K562 (cell line): Measurements from ENCODE around the gene RBM17. TPM values are rescaled to one million over a fixed set of nuclear protein-coding genes. Genes with fewer than 3 reads are reported as not detected.

Source experiments
- ESRRA ChIP-seq: fragments of 450-650 bp; IDR thresholded peaks from 2 replicates; pipeline ENCODE4 v1.6.1; 2014; ENCODE audit warnings: low read depth, mild to moderate bottlenecking, moderate library complexity, borderline replicate concordance
- ESRRB ChIP-seq: fragments of 250-450 bp; sonication (Bioruptor Pico); IDR thresholded peaks from 2 replicates; pipeline ENCODE4 v1.5.0; 2020; ENCODE audit warnings: mild to moderate bottlenecking, moderate library complexity, borderline replicate concordance
- GABPA ChIP-seq: fragments of 200-800 bp; sonication (Bioruptor generic); conservative IDR thresholded peaks from 2 replicates; pipeline ENCODE4 v1.6.1; 2016; ENCODE audit warnings: low read depth, missing genetic modification characterization, missing compliant biosample characterization
- HBP1 ChIP-seq: fragments of 450-650 bp; formaldehyde crosslinking; IDR thresholded peaks from 2 replicates; pipeline ENCODE4 v1.4.0; 2022; ENCODE audit warnings: missing genetic modification characterization
- HDAC1 ChIP-seq, 2 experiments: fragments of 450-650 bp; IDR thresholded peaks; 2 replicates each; pipeline ENCODE4 v1.6.1; 2016 to 2017; ENCODE audit warnings: inconsistent platforms in 1 of 2, mild to moderate bottlenecking in 1 of 2, moderate library complexity in 1 of 2
- HEY1 ChIP-seq: fragments of 250-450 bp; sonication (Bioruptor Pico); IDR thresholded peaks from 2 replicates; pipeline ENCODE4 v1.5.0; 2020; ENCODE audit warnings: mild to moderate bottlenecking, moderate library complexity, borderline replicate concordance
- HNRNPL ChIP-seq: fragments of 200-400 bp; formaldehyde crosslinking; IDR thresholded peaks from 2 replicates; pipeline ENCODE4 v1.6.1; 2017; ENCODE audit warnings: low read depth, mild to moderate bottlenecking, low read length
- KDM2B ChIP-seq: fragments of 250-450 bp; sonication (Bioruptor Pico); IDR thresholded peaks from 2 replicates; pipeline ENCODE4 v1.8.0; 2021; ENCODE audit warnings: mild to moderate bottlenecking, moderate library complexity
- KLF10 ChIP-seq: fragments of 250-450 bp; sonication (Bioruptor Pico); IDR thresholded peaks from 2 replicates; pipeline ENCODE4 v1.6.1; 2021; ENCODE audit warnings: matching md5 sums
- NCOA6 ChIP-seq: fragments of 450-650 bp; IDR thresholded peaks from 2 replicates; pipeline ENCODE4 v1.6.1; 2017; ENCODE audit warnings: mild to moderate bottlenecking
- NFYB ChIP-seq: IDR thresholded peaks from 2 replicates; pipeline ENCODE4 v1.6.1; 2011; ENCODE audit warnings: mild to moderate bottlenecking, moderate library complexity; ENCODE audit not compliant: insufficient read length; ENCODE audit errors: extremely low read depth
- PHF21A ChIP-seq: fragments of 450-650 bp; IDR thresholded peaks from 2 replicates; pipeline ENCODE4 v1.6.1; 2017; ENCODE audit warnings: low read depth, borderline replicate concordance
- RB1 ChIP-seq: fragments of 450-650 bp; IDR thresholded peaks from 2 replicates; pipeline ENCODE4 v1.6.1; 2017; ENCODE audit warnings: low read depth, mild to moderate bottlenecking
- RBM17 ChIP-seq: fragments of 200-400 bp; formaldehyde crosslinking; IDR thresholded peaks from 2 replicates; pipeline ENCODE4 v1.6.1; 2017; ENCODE audit warnings: low read depth, mild to moderate bottlenecking, low read length, borderline replicate concordance
- RHOXF2B ChIP-seq: fragments of 250-450 bp; sonication (Bioruptor Pico); conservative IDR thresholded peaks from 2 replicates; pipeline ENCODE4 v1.5.1; 2021
- TEAD2 ChIP-seq: fragments of 450-650 bp; IDR thresholded peaks from 2 replicates; pipeline ENCODE4 v1.6.1; 2016; ENCODE audit warnings: missing genetic modification characterization, control low read depth, missing compliant biosample characterization
- TRIM28 ChIP-seq: fragments of 450-650 bp; IDR thresholded peaks from 2 replicates; pipeline ENCODE4 v1.6.1; 2017
- ZBTB17 ChIP-seq: fragments of 450-650 bp; formaldehyde crosslinking; IDR thresholded peaks from 2 replicates; pipeline ENCODE4 v1.4.0; 2020; ENCODE audit warnings: mild to moderate bottlenecking
- ZFX ChIP-seq: sonication (generic); formaldehyde crosslinking; IDR thresholded peaks from 2 replicates; pipeline ENCODE4 v1.8.0; 2022; ENCODE audit warnings: mild to moderate bottlenecking, missing genetic modification reagents, moderate library complexity
- ZNF217 ChIP-seq: sonication (generic); formaldehyde crosslinking; IDR thresholded peaks from 2 replicates; pipeline ENCODE4 v1.8.0; 2022; ENCODE audit warnings: mild to moderate bottlenecking, missing genetic modification reagents
- ZNF668 ChIP-seq: fragments of 250-450 bp; sonication (Bioruptor Pico); IDR thresholded peaks from 2 replicates; pipeline ENCODE4 v1.8.0; 2022; ENCODE audit warnings: mild to moderate bottlenecking, inconsistent platforms
- ZNF695 ChIP-seq: fragments of 450-650 bp; formaldehyde crosslinking; IDR thresholded peaks from 2 replicates; pipeline ENCODE4 v1.4.0; 2020; ENCODE audit warnings: mild to moderate bottlenecking, moderate library complexity
- ZSCAN29 ChIP-seq: fragments of 450-650 bp; IDR thresholded peaks from 2 replicates; pipeline ENCODE4 v1.6.1; 2017
- polyA plus RNA-seq, 8 experiments: library from polyadenylated mRNA; depleted of rRNA in 4 of 8; stranded (reverse) in 5 of 8; unstranded in 3 of 8; fragments of >200 nt; fragmentation: Nextera tagmentation in 2 of 8; fragmentation: Illumina TruSeq in 1 of 8; extraction: Ambion mirVana in 2 of 8; extraction: Trizol in 1 of 8; gene quantifications; 2 replicates each; pipeline versions ENCODE4 v1.2.1 to v1.2.3, GENCODE V29; 2011 to 2014; ENCODE audit warnings: inconsistent platforms in 1 of 8, missing spikeins in 1 of 8
- total RNA-seq, 7 experiments: library from RNA; depleted of rRNA in 6 of 7; stranded (reverse); fragments of >200 nt in 6 of 7; fragmentation: Illumina TruSeq in 2 of 7; extraction: Trizol in 2 of 7; gene quantifications; 2 replicates each; pipeline versions ENCODE4 v1.2.1 to v1.2.3, GENCODE V29; 2011 to 2021; ENCODE audit warnings: low replicate concordance in 1 of 7
- TF ChIP-seq, protein P1 (sequence below): fragments of 250-450 bp; sonication (Bioruptor Pico); IDR thresholded peaks from 2 replicates; pipeline ENCODE4 v1.8.0; 2021; ENCODE audit warnings: moderate library complexity, mild to moderate bottlenecking, inconsistent platforms

Gene RBM17
- total and polyA plus RNA-seq, 9 of the 15 experiments (the other 6 are each of a cell fraction or from before 2014, with no cell fraction given) = 23.6 to 217 (median 124) TPM

- TF ChIP-seq ZNF668 (no peak), ZFX (no peak), KLF10 (no peak), ZNF217 (CRISPR knock-in tag) (no peak), HDAC1 (IDR thresholded peaks at IDR 0.05) (no peak), TRIM28 (no peak), ZSCAN29 (no peak), PHF21A (no peak), RHOXF2B (CRISPR knock-in tag) (no peak), RBM17 (no peak), GABPA (no peak), ESRRA (peak; percentile 25; the same call in 1 of the 2 replicates), ZNF695 (CRISPR knock-in tag) (no peak), TEAD2 (tag) (no peak), NFYB (no peak), HBP1 (CRISPR knock-in tag) (no peak), ESRRB (CRISPR knock-in tag) (no peak), RB1 (peak; percentile 58; the same call in 1 of the 2 replicates), KDM2B (CRISPR knock-in tag) (no peak), HEY1 (CRISPR knock-in tag) (no peak), HNRNPL (no peak), NCOA6 (no peak), ZBTB17 (CRISPR knock-in tag) (no peak)
- TF ChIP-seq, protein P1, sequence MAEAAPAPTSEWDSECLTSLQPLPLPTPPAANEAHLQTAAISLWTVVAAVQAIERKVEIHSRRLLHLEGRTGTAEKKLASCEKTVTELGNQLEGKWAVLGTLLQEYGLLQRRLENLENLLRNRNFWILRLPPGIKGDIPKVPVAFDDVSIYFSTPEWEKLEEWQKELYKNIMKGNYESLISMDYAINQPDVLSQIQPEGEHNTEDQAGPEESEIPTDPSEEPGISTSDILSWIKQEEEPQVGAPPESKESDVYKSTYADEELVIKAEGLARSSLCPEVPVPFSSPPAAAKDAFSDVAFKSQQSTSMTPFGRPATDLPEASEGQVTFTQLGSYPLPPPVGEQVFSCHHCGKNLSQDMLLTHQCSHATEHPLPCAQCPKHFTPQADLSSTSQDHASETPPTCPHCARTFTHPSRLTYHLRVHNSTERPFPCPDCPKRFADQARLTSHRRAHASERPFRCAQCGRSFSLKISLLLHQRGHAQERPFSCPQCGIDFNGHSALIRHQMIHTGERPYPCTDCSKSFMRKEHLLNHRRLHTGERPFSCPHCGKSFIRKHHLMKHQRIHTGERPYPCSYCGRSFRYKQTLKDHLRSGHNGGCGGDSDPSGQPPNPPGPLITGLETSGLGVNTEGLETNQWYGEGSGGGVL (CRISPR knock-in tag) = no peak
Measured at GRCh38 chr10:6086375-6087233, 2.2 kb upstream of the RBM17 start (continued).
